Stomach (tissue), 4 donors: Measurements from ENCODE around the gene VEGFA.

Experiments
- EP300 ChIP-seq: sonication (generic); formaldehyde crosslinking; IDR thresholded peaks from one replicate; pipeline ENCODE4 v1.6.1; 2017; ENCODE audit warnings: antibody characterized with exemption
- POLR2A ChIP-seq, 4 donors: fragments of 450-650 bp; IDR thresholded peaks; one replicate each; pipeline ENCODE4 v1.6.1; 2016; ENCODE audit warnings: antibody characterized with exemption in 4 of 4, control low read depth in 2 of 4, mild to moderate bottlenecking in 1 of 4, moderate library complexity in 1 of 4
- TF ChIP-seq, protein P1 (sequence below), 7 experiments: fragments of 450-650 bp in 4 of 7; fragments of 200-600 bp in 3 of 7; sonication (generic) in 3 of 7; IDR thresholded peaks; one replicate each; pipeline ENCODE4 v1.5.1; 2016 to 2019; ENCODE audit warnings: antibody characterized with exemption in 7 of 7, control low read depth in 2 of 7, mild to moderate bottlenecking in 1 of 7

DNA sequence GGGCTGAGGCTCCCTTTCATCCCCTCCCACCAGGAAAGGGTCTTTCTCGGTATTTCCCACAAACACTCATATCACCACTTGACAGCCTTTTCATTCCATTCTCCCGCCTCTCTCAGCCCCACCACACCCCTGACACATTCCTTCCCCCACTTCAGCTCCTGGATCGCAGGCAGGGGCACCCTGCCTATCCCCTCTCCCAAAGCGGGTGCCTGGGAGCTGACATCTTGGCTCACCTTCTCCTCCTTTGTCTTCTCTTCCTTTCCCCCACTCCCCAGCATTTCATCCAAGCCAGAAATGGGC, 10.2 kb upstream of the VEGFA start:
- TF ChIP-seq, protein P1, sequence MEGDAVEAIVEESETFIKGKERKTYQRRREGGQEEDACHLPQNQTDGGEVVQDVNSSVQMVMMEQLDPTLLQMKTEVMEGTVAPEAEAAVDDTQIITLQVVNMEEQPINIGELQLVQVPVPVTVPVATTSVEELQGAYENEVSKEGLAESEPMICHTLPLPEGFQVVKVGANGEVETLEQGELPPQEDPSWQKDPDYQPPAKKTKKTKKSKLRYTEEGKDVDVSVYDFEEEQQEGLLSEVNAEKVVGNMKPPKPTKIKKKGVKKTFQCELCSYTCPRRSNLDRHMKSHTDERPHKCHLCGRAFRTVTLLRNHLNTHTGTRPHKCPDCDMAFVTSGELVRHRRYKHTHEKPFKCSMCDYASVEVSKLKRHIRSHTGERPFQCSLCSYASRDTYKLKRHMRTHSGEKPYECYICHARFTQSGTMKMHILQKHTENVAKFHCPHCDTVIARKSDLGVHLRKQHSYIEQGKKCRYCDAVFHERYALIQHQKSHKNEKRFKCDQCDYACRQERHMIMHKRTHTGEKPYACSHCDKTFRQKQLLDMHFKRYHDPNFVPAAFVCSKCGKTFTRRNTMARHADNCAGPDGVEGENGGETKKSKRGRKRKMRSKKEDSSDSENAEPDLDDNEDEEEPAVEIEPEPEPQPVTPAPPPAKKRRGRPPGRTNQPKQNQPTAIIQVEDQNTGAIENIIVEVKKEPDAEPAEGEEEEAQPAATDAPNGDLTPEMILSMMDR (IDR thresholded peaks at IDR 0.05) = no peak
- no peak for TF ChIP-seq POLR2A (IDR thresholded peaks at IDR 0.05)
- TF ChIP-seq EP300 = no peak
